GM19397 (cell line): Measurements from ENCODE around the gene MRO.
"Not testable (repeated sequence)": the region's sequence is repeated elsewhere in the genome, so short reads cannot be mapped to it uniquely, and the experiment has no call there.

Experiments used
- ATAC-seq: cut with Tn5 transposase; IDR thresholded peaks from one replicate; pipeline ENCODE4 v1.9.1; 2021; ENCODE audit warnings: mild to moderate bottlenecking, moderate library complexity; ENCODE audit not compliant: unreplicated experiment

The MRO gene

GRCh38 chr18:50819728-50820378 is at the start of gene MRO:
Gene MRO, minus strand, starts transcription at chr18:50820016. Its CDS starts 10,616 bp downstream, at chr18:50809400.
- peak; percentile 96 for ATAC-seq

GRCh38 chr18:50869150-50869549 is 49.3 kb upstream of the MRO start:
- no peak for ATAC-seq

GRCh38 chr18:50866765-50867164 is 46.9 kb upstream of the MRO start:
- no peak for ATAC-seq

- ATAC-seq, result no peak
Observed at GRCh38 chr18:50863840-50864375, 44.1 kb upstream of the MRO start.

- ATAC-seq, result no peak
Observed at GRCh38 chr18:50862401-50862800, 42.6 kb upstream of the MRO start.

- ATAC-seq, result no peak
Observed at GRCh38 chr18:50861617-50862016, 41.8 kb upstream of the MRO start.

- ATAC-seq, result no peak
Observed at GRCh38 chr18:50859793-50860555, 40.2 kb upstream of the MRO start.

GRCh38 chr18:50857694-50858093 is 37.9 kb upstream of the MRO start:
- no peak for ATAC-seq

GRCh38 chr18:50857166-50857565 is 37.4 kb upstream of the MRO start:
- ATAC-seq, result not testable (repeated sequence)

GRCh38 chr18:50855976-50856757 is 36.4 kb upstream of the MRO start:
- no peak for ATAC-seq

GRCh38 chr18:50853863-50854271 is 34.1 kb upstream of the MRO start:
- ATAC-seq, result no peak

GRCh38 chr18:50850307-50851065 is 30.7 kb upstream of the MRO start:
- no peak for ATAC-seq

- ATAC-seq, result no peak
Observed at GRCh38 chr18:50849419-50849821, 29.6 kb upstream of the MRO start.

GRCh38 chr18:50848991-50849390 is 29.2 kb upstream of the MRO start:
- no peak for ATAC-seq

- ATAC-seq, result no peak
Observed at GRCh38 chr18:50848061-50848551, 28.3 kb upstream of the MRO start.

GRCh38 chr18:50847192-50847591 is 27.4 kb upstream of the MRO start:
- no peak for ATAC-seq

- no peak for ATAC-seq
Observed at GRCh38 chr18:50844960-50845359, 25.1 kb upstream of the MRO start.

GRCh38 chr18:50844554-50844953 is 24.7 kb upstream of the MRO start:
- no peak for ATAC-seq

- ATAC-seq, result no peak
Observed at GRCh38 chr18:50842846-50843245, 23.0 kb upstream of the MRO start.

- no peak for ATAC-seq
Observed at GRCh38 chr18:50839996-50840395, 20.2 kb upstream of the MRO start.

- no peak for ATAC-seq
Observed at GRCh38 chr18:50839341-50839740, 19.5 kb upstream of the MRO start.
